HG02610 (cell line): ENCODE data around the gene CD28.
"Not testable (repeated sequence)": the region's sequence is repeated elsewhere in the genome, so short reads cannot be mapped to it uniquely, and the experiment has no call there.

Source experiments
- ATAC-seq: cut with Tn5 transposase; IDR thresholded peaks from one replicate; pipeline ENCODE4 v1.9.1; 2021; ENCODE audit warnings: mild to moderate bottlenecking, moderate library complexity; ENCODE audit not compliant: unreplicated experiment

The CD28 gene

GRCh38 chr2:203781151-203781550 lies 74.7 kb downstream of the CD28 start:
- ATAC-seq: no peak

GRCh38 chr2:203782262-203782976 lies 76.0 kb downstream of the CD28 start:
- peak; percentile 61 for ATAC-seq

GRCh38 chr2:203783496-203784203 lies 77.2 kb downstream of the CD28 start:
- ATAC-seq: no peak

- not testable (repeated sequence) for ATAC-seq
Observed at GRCh38 chr2:203784710-203785270, 78.4 kb downstream of the CD28 start.

GRCh38 chr2:203785391-203786110 lies 79.1 kb downstream of the CD28 start:
- not testable (repeated sequence) for ATAC-seq

GRCh38 chr2:203786549-203787351 lies 80.3 kb downstream of the CD28 start:
- ATAC-seq: no peak

- no peak for ATAC-seq
Observed at GRCh38 chr2:203787979-203788378, 81.5 kb downstream of the CD28 start.
